Activated CD4-positive, CD25-positive, alpha-beta regulatory T cell treated with anti-CD3 and anti-CD28 coated beads, Interleukin-2, amount 50 U/mL, for 16 hours (primary cell): Measurements from ENCODE around the gene OR7G1.
"Not testable (repeated sequence)": the region's sequence is repeated elsewhere in the genome, so short reads cannot be mapped to it uniquely, and the experiment has no call there.

Experiments used
- DNase-seq: peaks from one replicate; pipeline ENCODE4 v3.0.0-alpha.2; 2020; ENCODE audit warnings: low read depth, low spot score

OR7G1 gene

DNA sequence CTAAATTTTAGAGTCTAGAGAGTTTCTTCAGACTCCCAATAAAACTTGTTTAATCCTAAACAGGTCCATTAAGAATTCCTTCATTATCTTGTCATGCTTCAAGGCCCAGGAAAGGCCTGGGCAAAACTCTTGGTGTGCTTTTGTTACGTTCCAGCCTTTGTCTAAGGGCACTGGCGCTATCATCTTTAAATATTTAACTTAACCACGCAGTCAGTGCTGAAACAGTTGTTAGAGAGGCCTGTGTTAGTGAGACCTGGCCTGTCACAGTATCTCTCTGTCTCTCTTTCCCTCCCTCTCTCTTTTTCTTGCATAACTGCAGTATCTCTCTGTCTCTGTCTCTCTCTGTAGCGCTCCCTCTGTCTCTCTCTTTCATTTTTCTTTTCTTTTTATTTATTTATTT lies 36.9 kb downstream of the OR7G1 start:
- DNase-seq: no peak

DNA sequence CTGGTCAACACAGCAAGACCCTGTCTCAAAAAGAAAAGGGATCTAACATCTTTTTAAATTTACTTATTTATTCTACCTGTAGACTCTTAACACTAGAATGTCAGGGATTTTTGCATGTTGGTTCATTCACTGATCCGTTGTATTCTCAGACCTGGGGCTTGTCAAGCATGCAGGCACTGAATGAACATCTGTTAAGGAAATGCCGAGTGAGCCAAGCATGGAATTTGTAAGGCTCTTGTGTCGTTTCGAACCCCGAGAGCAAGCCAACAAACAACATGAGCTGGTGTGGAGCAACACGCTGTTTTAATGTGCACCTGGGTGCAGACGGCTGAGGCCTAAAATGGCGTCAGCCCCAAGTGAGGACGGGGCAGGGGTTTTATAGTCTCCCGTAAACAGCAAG lies 38.7 kb downstream of the OR7G1 start:
- DNase-seq: no peak

DNA sequence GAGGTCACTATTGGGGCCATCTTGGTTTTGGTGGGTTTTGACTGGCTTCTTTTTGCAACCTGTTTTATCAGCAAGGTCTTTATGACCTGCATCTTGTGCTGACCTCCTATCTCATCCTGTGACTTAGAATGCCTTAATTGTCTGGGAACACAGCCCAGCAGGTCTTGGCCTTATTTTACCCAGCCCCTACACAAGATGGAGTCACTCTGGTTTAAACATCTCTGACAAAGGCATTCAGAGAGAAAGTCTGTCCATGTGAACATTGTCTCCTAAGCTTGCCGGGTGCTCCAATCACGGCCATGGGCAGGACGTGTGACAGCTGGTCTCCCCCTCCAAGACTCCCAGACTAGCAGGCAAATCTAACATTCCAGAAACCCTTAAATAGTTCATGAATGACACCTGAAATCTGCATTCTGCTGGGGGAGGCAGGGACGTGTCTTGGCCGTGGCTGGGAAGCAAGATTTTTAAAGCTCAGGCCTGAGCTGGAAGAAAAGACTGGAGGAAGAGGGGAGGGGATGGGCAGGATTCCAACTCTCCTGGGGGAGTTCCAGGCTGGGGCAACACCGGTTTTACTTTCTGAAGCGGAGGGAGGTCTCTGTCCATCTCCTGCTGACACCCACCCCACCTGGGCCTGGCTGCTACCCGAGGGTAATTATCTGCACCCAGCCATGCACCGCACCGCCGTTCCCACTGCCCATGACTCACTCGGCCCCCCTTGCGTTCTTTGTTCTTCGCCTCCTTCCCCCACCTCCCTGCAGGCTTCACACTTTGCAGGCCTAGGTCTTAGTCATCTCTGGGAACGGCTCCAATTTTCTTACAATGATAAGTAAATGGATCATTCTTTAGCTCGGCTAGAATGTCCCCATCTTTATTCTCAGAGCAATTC lies 40.3 kb downstream of the OR7G1 start:
- no peak for DNase-seq

DNA sequence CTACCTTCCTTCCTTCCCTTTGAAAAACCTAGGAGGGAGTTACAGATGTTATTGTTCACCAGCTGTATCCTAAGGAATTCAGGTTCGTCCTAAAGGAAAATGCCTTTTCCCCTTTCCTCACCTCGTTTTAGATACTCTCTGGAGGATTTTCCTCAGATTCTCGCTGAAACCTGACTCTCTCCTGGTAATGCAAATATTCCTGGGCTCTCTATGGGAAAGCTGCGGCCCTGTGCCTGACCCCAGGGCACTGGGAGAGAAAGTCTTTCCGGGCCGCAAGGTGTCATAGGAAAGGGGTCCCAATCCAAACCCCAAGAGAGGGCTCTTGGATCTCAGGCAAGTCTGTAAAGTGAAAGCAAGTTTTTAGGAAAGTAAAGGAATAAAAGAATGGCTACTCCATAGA lies 41.8 kb downstream of the OR7G1 start:
- DNase-seq: no peak

DNA sequence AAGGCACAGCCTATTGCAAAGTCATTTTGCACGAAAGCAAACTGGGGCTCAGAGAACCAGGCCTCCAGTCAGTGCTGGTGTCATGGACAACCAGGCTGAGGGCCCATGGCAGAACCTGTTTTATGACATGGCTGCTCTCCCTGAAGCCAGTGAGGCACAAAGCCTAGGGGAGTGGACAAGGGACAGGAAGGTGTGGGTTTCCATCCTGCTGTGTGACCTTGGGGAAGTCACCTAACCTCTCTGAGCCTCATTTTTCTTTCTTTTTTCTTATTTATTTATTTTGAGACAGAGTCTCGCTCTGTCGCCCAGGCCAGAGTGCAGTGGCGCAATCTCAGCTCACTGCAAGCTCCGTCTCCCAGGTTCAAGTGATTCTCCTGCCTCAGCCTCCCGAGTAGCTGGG lies 43.8 kb downstream of the OR7G1 start:
- DNase-seq: not testable (repeated sequence)

DNA sequence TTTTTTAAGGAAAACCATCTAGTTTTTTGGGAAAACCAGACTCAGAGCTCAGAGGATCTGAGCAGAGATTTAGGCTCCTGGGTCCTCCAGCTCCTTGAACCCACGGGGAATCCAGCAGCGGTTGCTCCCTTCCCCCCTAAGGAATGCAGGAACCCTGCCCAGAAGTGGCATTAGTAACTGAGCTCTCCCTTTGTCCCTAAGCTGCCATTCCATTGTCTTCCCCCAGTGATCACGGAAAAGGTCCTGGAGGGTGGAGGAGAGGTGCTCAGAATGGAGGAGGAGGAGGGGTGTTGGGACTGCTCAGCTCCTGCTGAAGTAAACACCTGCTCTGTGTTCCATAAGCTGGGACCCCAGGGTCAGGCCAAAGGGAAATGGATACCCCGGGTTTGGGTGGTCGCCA lies 45.5 kb downstream of the OR7G1 start:
- DNase-seq: no peak

DNA sequence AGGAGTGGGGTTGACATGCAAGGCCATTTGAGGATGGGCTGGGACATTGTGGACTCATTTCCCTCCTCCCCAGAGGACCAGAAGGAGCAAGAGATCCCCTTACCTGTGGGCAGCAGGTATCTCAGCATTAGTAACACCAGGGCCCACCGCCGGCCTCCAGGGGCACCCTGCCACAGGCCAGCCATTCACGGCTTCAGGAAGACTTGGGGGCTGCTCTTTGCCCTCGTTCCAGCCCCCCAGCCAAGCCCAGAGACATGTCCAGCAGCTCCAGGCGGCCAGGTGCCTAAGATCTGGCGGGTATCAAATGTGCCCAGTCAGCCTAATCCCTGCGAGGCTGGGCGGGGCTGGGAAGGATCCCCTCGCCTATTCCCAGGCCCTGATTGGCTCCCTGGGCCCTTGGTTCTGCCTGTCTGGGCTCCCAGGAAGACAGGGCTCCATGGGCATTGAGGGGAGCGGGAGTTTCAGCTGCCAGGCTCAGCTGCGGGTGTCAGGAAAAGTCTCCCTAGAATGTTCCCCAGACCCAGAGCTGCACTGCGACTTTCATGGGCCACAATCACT lies 50.0 kb downstream of the OR7G1 start:
- DNase-seq: no peak
